Stomach (tissue), 4 donors: ENCODE data around the gene ARHGEF37.

ENCODE experiments used
- CTCF ChIP-seq, 7 experiments: fragments of 450-650 bp in 4 of 7; fragments of 200-600 bp in 3 of 7; sonication (generic) in 3 of 7; IDR thresholded peaks; one replicate each; pipeline ENCODE4 v1.5.1; 2016 to 2019; ENCODE audit warnings: antibody characterized with exemption in 7 of 7, control low read depth in 2 of 7, mild to moderate bottlenecking in 1 of 7
- POLR2A ChIP-seq, 4 donors: fragments of 450-650 bp; IDR thresholded peaks; one replicate each; pipeline ENCODE4 v1.6.1; 2016; ENCODE audit warnings: antibody characterized with exemption in 4 of 4, control low read depth in 2 of 4, mild to moderate bottlenecking in 1 of 4, moderate library complexity in 1 of 4
- POLR2AphosphoS5 ChIP-seq, 3 donors: sonication (generic); formaldehyde crosslinking; IDR thresholded peaks; one replicate each; pipeline ENCODE4 v1.6.1; 2016; ENCODE audit warnings: antibody characterized with exemption in 3 of 3

GRCh38 chr5:149578896-149579295 is 2.4 kb upstream of the ARHGEF37 start:
- TF ChIP-seq CTCF (IDR thresholded peaks at IDR 0.05) (no peak), POLR2A (IDR thresholded peaks at IDR 0.05) (no peak), POLR2AphosphoS5 (IDR thresholded peaks at IDR 0.05) (no peak)
